WTC11 (cell line): ENCODE data around the gene SLC25A48. TPM values are rescaled to one million over a fixed set of nuclear protein-coding genes. Genes with fewer than 3 reads are reported as not detected.

Source experiments
- ATAC-seq: fragments of 200-7000 bp; cut with Tn5 transposase; 2 replicates; pipeline ENCODE4 v1.10.0; 2021; ENCODE audit warnings: mild to moderate bottlenecking, moderate library complexity
- CTCF ChIA-PET: fragments of 300-600 bp; sonication (Branson Sonifier 250); formaldehyde crosslinking; loops from one replicate; lab custom pipeline; 2021; ENCODE audit warnings: antibody characterized with exemption; lab: Charles Lee
- POLR2A ChIA-PET: fragments of 350-600 bp; sonication (Branson Sonifier 250); formaldehyde crosslinking; loops from one replicate; lab custom pipeline; 2021; ENCODE audit warnings: antibody characterized with exemption; lab: Charles Lee
- DNase-seq: peaks from one replicate; pipeline ENCODE4 v3.0.0; 2021; ENCODE audit warnings: low spot score
- H3K27ac Mint-ChIP-seq: 2 replicates; pipeline ENCODE4 v1.8.0; 2021; ENCODE audit warnings: mixed read lengths
- H3K27me3 Mint-ChIP-seq: 2 replicates; pipeline ENCODE4 v1.8.0; 2021; ENCODE audit warnings: low read depth, mild to moderate bottlenecking, moderate library complexity, mixed read lengths
- H3K36me3 Mint-ChIP-seq: 2 replicates; pipeline ENCODE4 v1.8.0; 2021; ENCODE audit warnings: mixed read lengths
- H3K4me1 Mint-ChIP-seq: 2 replicates; pipeline ENCODE4 v1.8.0; 2022; ENCODE audit warnings: mixed read lengths
- H3K4me3 Mint-ChIP-seq: 2 replicates; pipeline ENCODE4 v1.8.0; 2021; ENCODE audit warnings: mild to moderate bottlenecking, moderate library complexity, mixed read lengths
- H3K9me3 Mint-ChIP-seq: 2 replicates; pipeline ENCODE4 v1.8.0; 2021; ENCODE audit warnings: mixed read lengths
- ATF2 ChIP-seq: sonication (generic); formaldehyde crosslinking; IDR thresholded peaks from 2 replicates; pipeline ENCODE4 v1.8.1; 2022; ENCODE audit warnings: low read depth, missing genetic modification reagents, borderline replicate concordance
- ERG ChIP-seq: fragments of 250-450 bp; sonication (Bioruptor Pico); IDR thresholded peaks from 2 replicates; pipeline ENCODE4 v1.8.0; 2021; ENCODE audit warnings: mild to moderate bottlenecking
- GABPB1 ChIP-seq: sonication (generic); formaldehyde crosslinking; IDR thresholded peaks from 2 replicates; pipeline ENCODE4 v1.8.1; 2023; ENCODE audit warnings: mild to moderate bottlenecking, missing genetic modification reagents
- GRHL2 ChIP-seq: fragments of 250-450 bp; sonication (Bioruptor Pico); IDR thresholded peaks from 2 replicates; pipeline ENCODE4 v1.8.0; 2022; ENCODE audit warnings: mild to moderate bottlenecking, moderate library complexity; ENCODE audit not compliant: insufficient replicate concordance, severe bottlenecking
- NR3C1 ChIP-seq: sonication (generic); formaldehyde crosslinking; conservative IDR thresholded peaks from 2 replicates; pipeline ENCODE4 v1.8.1; 2023; ENCODE audit warnings: low read depth, mild to moderate bottlenecking, missing genetic modification reagents
- PREB ChIP-seq: sonication (generic); formaldehyde crosslinking; IDR thresholded peaks from 2 replicates; pipeline ENCODE4 v1.8.1; 2022; ENCODE audit warnings: mild to moderate bottlenecking, missing genetic modification reagents, moderate library complexity, borderline replicate concordance
- SP1 ChIP-seq: sonication (generic); formaldehyde crosslinking; conservative IDR thresholded peaks from 2 replicates; pipeline ENCODE4 v1.8.1; 2022; ENCODE audit warnings: missing genetic modification reagents
- STAT6 ChIP-seq: sonication (generic); formaldehyde crosslinking; conservative IDR thresholded peaks from 2 replicates; pipeline ENCODE4 v1.8.1; 2023; ENCODE audit warnings: mild to moderate bottlenecking, low read depth, missing genetic modification reagents, moderate library complexity
- TCF7 ChIP-seq: sonication (generic); formaldehyde crosslinking; IDR thresholded peaks from 2 replicates; pipeline ENCODE4 v1.8.0; 2022; ENCODE audit warnings: mild to moderate bottlenecking, low read depth, missing genetic modification reagents, moderate library complexity
- USF2 ChIP-seq: sonication (generic); formaldehyde crosslinking; IDR thresholded peaks from 2 replicates; pipeline ENCODE4 v1.8.1; 2023; ENCODE audit warnings: mild to moderate bottlenecking, missing genetic modification reagents, moderate library complexity
- ZNF121 ChIP-seq: sonication (generic); formaldehyde crosslinking; IDR thresholded peaks from 2 replicates; pipeline ENCODE4 v1.8.0; 2023; ENCODE audit warnings: missing genetic modification reagents
- ZNF396 ChIP-seq: fragments of 250-450 bp; sonication (Bioruptor Pico); IDR thresholded peaks from 2 replicates; pipeline ENCODE4 v1.8.0; 2021; ENCODE audit warnings: mild to moderate bottlenecking, moderate library complexity, borderline replicate concordance
- ZSCAN18 ChIP-seq: fragments of 250-450 bp; sonication (Bioruptor Pico); IDR thresholded peaks from 2 replicates; pipeline ENCODE4 v2.1.2; 2022; ENCODE audit warnings: mild to moderate bottlenecking, moderate library complexity
- total RNA-seq: library from RNA; stranded (reverse); gene quantifications from 3 replicates; pipeline ENCODE4 v1.2.3, GENCODE V29; 2021
- TF ChIP-seq, protein P1 (sequence below): sonication (generic); formaldehyde crosslinking; IDR thresholded peaks from 2 replicates; pipeline ENCODE4 v1.8.1; 2023; ENCODE audit warnings: mild to moderate bottlenecking, moderate library complexity, missing genetic modification reagents
- TF ChIP-seq, protein P2 (sequence below): sonication (generic); formaldehyde crosslinking; IDR thresholded peaks from 2 replicates; pipeline ENCODE4 v1.8.0; 2022; ENCODE audit warnings: mild to moderate bottlenecking, missing genetic modification reagents
- TF ChIP-seq, protein P3 (sequence below): sonication (generic); formaldehyde crosslinking; IDR thresholded peaks from 2 replicates; pipeline ENCODE4 v1.8.1; 2022; ENCODE audit warnings: low read depth, mild to moderate bottlenecking, moderate library complexity, missing genetic modification reagents, borderline replicate concordance

Gene SLC25A48
- total RNA-seq, 1 experiment from 2014 or later: 1.1 TPM

DNA sequence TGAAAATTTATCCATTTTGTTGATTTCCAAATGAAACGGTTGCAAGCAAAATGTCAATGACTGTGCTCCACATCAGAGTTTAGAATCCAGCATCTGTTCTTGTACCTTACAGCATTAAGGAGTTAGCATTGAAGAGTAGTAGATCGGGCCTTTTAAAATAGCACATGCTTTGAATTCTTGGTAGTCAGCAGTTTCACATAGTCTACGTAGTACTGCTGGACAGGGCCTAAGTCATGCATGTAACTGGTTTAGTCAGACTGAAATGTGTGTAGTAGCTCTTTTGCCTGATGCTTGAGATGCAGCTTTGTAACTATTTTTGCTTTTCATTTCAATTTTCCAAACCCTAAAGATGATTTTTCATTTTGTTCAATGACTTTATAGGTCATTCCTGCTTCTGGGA is 100.5 kb downstream of the SLC25A48 start (continued):
- TF ChIP-seq, protein P1, sequence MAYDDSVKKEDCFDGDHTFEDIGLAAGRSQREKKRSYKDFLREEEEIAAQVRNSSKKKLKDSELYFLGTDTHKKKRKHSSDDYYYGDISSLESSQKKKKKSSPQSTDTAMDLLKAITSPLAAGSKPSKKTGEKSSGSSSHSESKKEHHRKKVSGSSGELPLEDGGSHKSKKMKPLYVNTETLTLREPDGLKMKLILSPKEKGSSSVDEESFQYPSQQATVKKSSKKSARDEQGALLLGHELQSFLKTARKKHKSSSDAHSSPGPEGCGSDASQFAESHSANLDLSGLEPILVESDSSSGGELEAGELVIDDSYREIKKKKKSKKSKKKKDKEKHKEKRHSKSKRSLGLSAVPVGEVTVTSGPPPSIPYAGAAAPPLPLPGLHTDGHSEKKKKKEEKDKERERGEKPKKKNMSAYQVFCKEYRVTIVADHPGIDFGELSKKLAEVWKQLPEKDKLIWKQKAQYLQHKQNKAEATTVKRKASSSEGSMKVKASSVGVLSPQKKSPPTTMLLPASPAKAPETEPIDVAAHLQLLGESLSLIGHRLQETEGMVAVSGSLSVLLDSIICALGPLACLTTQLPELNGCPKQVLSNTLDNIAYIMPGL (CRISPR knock-in tag): no peak
- no peak for TF ChIP-seq STAT6 (CRISPR knock-in tag)

DNA sequence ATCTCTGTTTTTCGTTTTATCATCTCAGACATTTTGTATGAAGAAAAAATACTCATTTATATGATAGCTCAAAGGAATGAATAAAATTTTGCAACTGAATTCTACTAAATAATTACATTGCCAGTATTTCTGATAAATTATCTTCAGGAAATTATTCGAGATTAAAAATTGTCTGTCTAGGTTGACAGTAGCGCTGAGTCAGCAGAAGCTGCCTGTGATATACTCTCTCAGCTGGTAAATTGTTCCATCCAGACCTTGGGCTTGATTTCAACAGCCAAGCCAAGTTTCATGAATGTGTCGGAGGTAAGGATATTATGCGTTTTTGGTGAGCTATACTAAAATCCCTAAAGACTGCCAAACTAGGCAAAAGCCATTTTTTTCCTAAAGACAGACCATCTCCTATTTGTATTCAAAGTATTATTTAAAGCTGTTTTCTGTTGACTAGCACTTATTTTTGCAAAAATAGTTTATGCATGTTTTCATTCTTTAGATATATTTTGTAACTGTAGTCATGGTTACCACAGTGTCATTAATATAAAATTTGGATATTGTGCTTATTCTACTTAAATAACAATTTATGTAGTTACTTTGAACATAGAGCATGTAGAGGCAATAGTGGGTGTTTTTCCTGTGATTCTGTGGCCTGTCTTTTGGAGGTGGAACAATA is 102.9 kb downstream of the SLC25A48 start:
- no peak for DNase-seq
- no peak for TF ChIP-seq TCF7
- no peak for TF ChIP-seq USF2 (CRISPR knock-in tag)
- no peak for TF ChIP-seq ERG (CRISPR knock-in tag)
- TF ChIP-seq ZNF121 (CRISPR knock-in tag): no peak
- no peak for TF ChIP-seq ZNF396 (CRISPR knock-in tag)
- no peak for TF ChIP-seq ZSCAN18 (CRISPR knock-in tag)
- no peak for TF ChIP-seq STAT6 (CRISPR knock-in tag)
- TF ChIP-seq, protein P2, sequence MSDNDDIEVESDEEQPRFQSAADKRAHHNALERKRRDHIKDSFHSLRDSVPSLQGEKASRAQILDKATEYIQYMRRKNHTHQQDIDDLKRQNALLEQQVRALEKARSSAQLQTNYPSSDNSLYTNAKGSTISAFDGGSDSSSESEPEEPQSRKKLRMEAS (CRISPR knock-in tag): no peak
- no peak for TF ChIP-seq NR3C1 (CRISPR knock-in tag)
- TF ChIP-seq ATF2: no peak
- no peak for TF ChIP-seq GABPB1
- no peak for TF ChIP-seq GRHL2 (CRISPR knock-in tag)
- TF ChIP-seq, protein P3, sequence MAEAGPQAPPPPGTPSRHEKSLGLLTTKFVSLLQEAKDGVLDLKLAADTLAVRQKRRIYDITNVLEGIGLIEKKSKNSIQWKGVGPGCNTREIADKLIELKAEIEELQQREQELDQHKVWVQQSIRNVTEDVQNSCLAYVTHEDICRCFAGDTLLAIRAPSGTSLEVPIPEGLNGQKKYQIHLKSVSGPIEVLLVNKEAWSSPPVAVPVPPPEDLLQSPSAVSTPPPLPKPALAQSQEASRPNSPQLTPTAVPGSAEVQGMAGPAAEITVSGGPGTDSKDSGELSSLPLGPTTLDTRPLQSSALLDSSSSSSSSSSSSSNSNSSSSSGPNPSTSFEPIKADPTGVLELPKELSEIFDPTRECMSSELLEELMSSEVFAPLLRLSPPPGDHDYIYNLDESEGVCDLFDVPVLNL (CRISPR knock-in tag): no peak
- TF ChIP-seq PREB (CRISPR knock-in tag): no peak
- TF ChIP-seq SP1: no peak
- TF ChIP-seq, protein P1 (CRISPR knock-in tag): no peak
- POLR2A ChIA-PET: no interaction called here
- Mint-ChIP-seq H3K27ac (no peak overlapping the region), H3K27me3 (peaks cover 19% of the 10 kb centered on the region), H3K4me1 (peaks cover 1% of the 10 kb centered on the region), H3K4me3 (no peak overlapping the region), H3K36me3 (no peaks in the 10 kb centered on the region), H3K9me3 (no peaks in the 10 kb centered on the region)
- CTCF ChIA-PET: interaction anchor here (1.8 to 1.9 kb wide), 2 partner anchors 58 to 120 kb away, joined by 3 to 8 read pairs; no protein-coding TSS in a partner anchor
- no peak for ATAC-seq
